HCT116 (cell line): ENCODE data around the gene LARP1. TPM values are rescaled to one million over a fixed set of nuclear protein-coding genes. Genes with fewer than 3 reads are reported as not detected.

Source experiments
- ATAC-seq: fragments of 200-7000 bp; cut with Tn5 transposase; 2 replicates; pipeline ENCODE4 v1.9.1; 2020; ENCODE audit warnings: mild to moderate bottlenecking, moderate library complexity
- BruUV-seq: library from RNA; stranded (reverse); fragments of 400-500 nt; replicated peaks from 2 replicates; lab custom pipeline; 2021; lab: Mats Ljungman, UMichigan
- CTCF ChIA-PET: fragments of 300-600 bp; sonication (Branson Sonifier 250); formaldehyde crosslinking; loops from one replicate; lab custom pipeline; 2021; ENCODE audit warnings: antibody characterized with exemption; lab: Charles Lee
- POLR2A ChIA-PET: fragments of 300-600, 350-600 bp; sonication (Branson Sonifier 250); formaldehyde crosslinking; loops from one replicate; lab custom pipeline; 2021; ENCODE audit warnings: antibody characterized with exemption; lab: Charles Lee
- RAD21 ChIA-PET, 2 experiments: fragments of 300-600 bp; sonication (Branson Sonifier 250); formaldehyde crosslinking; loops; one replicate each; lab custom pipeline; 2023; ENCODE audit warnings: low total read pairs in 2 of 2; ENCODE audit not compliant: uncharacterized antibody in 2 of 2, unreplicated experiment in 2 of 2, low non-redundant PET in 1 of 2; lab: Charles Lee
- DNase-seq: peaks from one replicate; pipeline ENCODE4 v3.0.0-alpha.2; 2010; ENCODE audit warnings: low read depth, low spot score
- H2AFZ ChIP-seq: fragments of 200-600 bp; shearing (Covaris generic), sonication (generic); 2 replicates; pipeline ENCODE4 v1.6.1; 2017; ENCODE audit warnings: low read depth, mixed run types, mixed read lengths, antibody characterized with exemption, low read length; ENCODE audit not compliant: poor library complexity, severe bottlenecking
- H3K27ac ChIP-seq: 2 replicates; pipeline ENCODE4 v1.5.1; 2012; ENCODE audit warnings: low read depth, low read length
- H3K27me3 ChIP-seq: fragments of 200-600 bp; sonication (generic); 2 replicates; pipeline ENCODE4 v1.6.1; 2016; ENCODE audit warnings: mixed run types, low read length, mixed read lengths; ENCODE audit not compliant: insufficient read depth
- H3K36me3 ChIP-seq, 2 experiments: fragments of 200-500 bp in 1 of 2; fragments of 200-600 bp in 1 of 2; sonication (Bioruptor generic) in 1 of 2; sonication (generic) in 1 of 2; 2 replicates each; pipeline versions ENCODE4 v1.5.1 to v1.6.1; 2014 to 2016; ENCODE audit warnings: low read length in 2 of 2, inconsistent platforms in 1 of 2, mixed read lengths in 1 of 2, mixed run types in 1 of 2; ENCODE audit not compliant: insufficient read depth in 2 of 2, control insufficient read depth in 1 of 2
- H3K4me1 ChIP-seq, 2 experiments: fragments of 200-600 bp in 1 of 2; sonication (generic) in 1 of 2; 2 replicates each; pipeline versions ENCODE4 v1.5.1 to v1.6.1; 2012 to 2017; ENCODE audit warnings: low read length in 2 of 2, inconsistent platforms in 1 of 2, mild to moderate bottlenecking in 1 of 2, mixed read lengths in 1 of 2, mixed run types in 1 of 2, moderate library complexity in 1 of 2; ENCODE audit not compliant: insufficient read depth in 2 of 2, control insufficient read depth in 1 of 2
- H3K4me2 ChIP-seq: fragments of 200-600 bp; sonication (generic); 2 replicates; pipeline ENCODE4 v1.6.1; 2017; ENCODE audit warnings: mixed run types, low read length, mixed read lengths
- H3K4me3 ChIP-seq, 2 experiments: fragments of 200-600 bp in 1 of 2; sonication (generic) in 1 of 2; replicated peaks in 1 of 2; 2 replicates each; pipeline ENCODE4 v1.5.1; 2011 to 2016; ENCODE audit warnings: low read length in 2 of 2, control low read depth in 1 of 2, low read depth in 1 of 2, mild to moderate bottlenecking in 1 of 2, mixed read lengths in 1 of 2, mixed run types in 1 of 2
- H3K79me2 ChIP-seq: fragments of 200-600 bp; sonication (generic); 2 replicates; pipeline ENCODE4 v1.6.1; 2017; ENCODE audit warnings: mild to moderate bottlenecking, mixed run types, low read length, moderate library complexity, mixed read lengths; ENCODE audit not compliant: insufficient read depth
- H3K9ac ChIP-seq: fragments of 200-600 bp; sonication (generic); 2 replicates; pipeline ENCODE4 v1.6.1; 2016; ENCODE audit warnings: low read length, mixed read lengths
- H3K9me2 ChIP-seq: fragments of 200-600 bp; sonication (generic), shearing (Covaris generic); 2 replicates; pipeline ENCODE4 v1.6.1; 2017; ENCODE audit warnings: mixed run types, mild to moderate bottlenecking, moderate library complexity; ENCODE audit not compliant: insufficient read depth
- H3K9me3 ChIP-seq, 2 experiments: fragments of 200-500 bp in 1 of 2; fragments of 200-600 bp in 1 of 2; sonication (Bioruptor generic) in 1 of 2; sonication (generic) in 1 of 2; 2 replicates each; pipeline ENCODE4 v1.6.1; 2014 to 2017; ENCODE audit warnings: low read length in 2 of 2, mixed read lengths in 2 of 2, inconsistent platforms in 1 of 2, low read depth in 1 of 2, mild to moderate bottlenecking in 1 of 2, mixed run types in 1 of 2, moderate library complexity in 1 of 2; ENCODE audit not compliant: control insufficient read depth in 1 of 2, insufficient read depth in 1 of 2
- H4K20me1 ChIP-seq: fragments of 200-600 bp; sonication (generic), shearing (Covaris generic); 2 replicates; pipeline ENCODE4 v1.6.1; 2017; ENCODE audit warnings: mixed run types, mild to moderate bottlenecking, moderate library complexity; ENCODE audit not compliant: insufficient read depth
- ATF3 ChIP-seq: IDR thresholded peaks from 2 replicates; pipeline ENCODE4 v1.6.1; 2012
- CEBPB ChIP-seq: IDR thresholded peaks from 2 replicates; pipeline ENCODE4 v1.6.1; 2012; ENCODE audit warnings: low read depth
- EZH2 ChIP-seq: fragments of 200-600 bp; sonication (generic); IDR thresholded peaks from 2 replicates; pipeline ENCODE4 v1.6.1; 2017; ENCODE audit warnings: antibody characterized with exemption, mixed run types
- FOSL1 ChIP-seq: IDR thresholded peaks from 2 replicates; pipeline ENCODE4 v1.6.1; 2012; ENCODE audit warnings: low read depth
- JUND ChIP-seq: IDR thresholded peaks from 2 replicates; pipeline ENCODE4 v1.6.1; 2012
- MAX ChIP-seq: IDR thresholded peaks from 2 replicates; pipeline ENCODE4 v1.6.1; 2012
- REST ChIP-seq: IDR thresholded peaks from 2 replicates; pipeline ENCODE4 v1.6.1; 2012; ENCODE audit warnings: low read depth
- SIN3A ChIP-seq: IDR thresholded peaks from 2 replicates; pipeline ENCODE4 v1.6.1; 2012; ENCODE audit warnings: low read depth
- SRF ChIP-seq: IDR thresholded peaks from 2 replicates; pipeline ENCODE4 v1.6.1; 2012; ENCODE audit warnings: low read depth
- YY1 ChIP-seq: IDR thresholded peaks from 2 replicates; pipeline ENCODE4 v1.6.1; 2011; ENCODE audit warnings: low read length, low read depth, moderate library complexity, mild to moderate bottlenecking; ENCODE audit not compliant: insufficient replicate concordance; ENCODE audit errors: extremely low read depth
- ZBTB33 ChIP-seq: IDR thresholded peaks from 2 replicates; pipeline ENCODE4 v1.6.1; 2011; ENCODE audit warnings: mild to moderate bottlenecking, low read length, moderate library complexity; ENCODE audit not compliant: insufficient replicate concordance; ENCODE audit errors: extremely low read depth
- intact Hi-C: fragments of 100-400 bp; cut with micrococcal nuclease; formaldehyde crosslinking; loops from 2 replicates; pipeline ENCODE4 v1.10.0; 2022
- microRNA counts: library from miRNA; unstranded; fragments of <30 nt; microRNA quantifications from one replicate; lab custom pipeline; 2015
- microRNA-seq: library from miRNA; unstranded; fragments of <30 nt; microRNA quantifications from one replicate; pipeline ENCODE4, GENCODE V29; 2016; ENCODE audit warnings: borderline number of aligned reads
- total RNA-seq: library from RNA; stranded (reverse); gene quantifications from one replicate; pipeline ENCODE4 v1.2.1, GENCODE V29; 2021; ENCODE audit not compliant: unreplicated experiment

The LARP1 gene
- total RNA-seq, 1 experiment from 2014 or later, result 201 TPM

- ChIA-PET POLR2A (interaction anchor here (1.0 kb wide), 1 partner anchor 10 kb away, joined by 3 read pairs; no protein-coding TSS in a partner anchor), RAD21 (no interaction called here), CTCF (no interaction called here)
- no peak overlapping the region for H3K4me3 ChIP-seq
- intact Hi-C loops, result no loop called here
- peaks cover 16 to 19% of the 10 kb centered on the region in 2 experiments; a peak in 3 of 4 replicates for H3K36me3 ChIP-seq
- H3K79me2 ChIP-seq, result peaks cover 22% of the 10 kb centered on the region
- H3K27me3 ChIP-seq, result no peaks in the 10 kb centered on the region
- H3K4me1 ChIP-seq, result no peaks in the 10 kb centered on the region
- no peaks in the 10 kb centered on the region for H3K9me3 ChIP-seq
- BruUV-seq, result no TSS peak
- TF ChIP-seq FOSL1 (no peak), REST (no peak), ZBTB33 (no peak), EZH2 (no peak), YY1 (no peak), SRF (no peak), SIN3A (no peak), MAX (no peak), ATF3 (no peak), JUND (no peak), CEBPB (no peak)
- H3K27ac ChIP-seq, result no peak overlapping the region
- DNase-seq (no peak), ATAC-seq (no peak)
- H3K9me2 ChIP-seq, result no peaks in the 10 kb centered on the region
- no peaks in the 10 kb centered on the region for H4K20me1 ChIP-seq
- H2AFZ ChIP-seq, result no peak overlapping the region
- H3K4me2 ChIP-seq, result no peak overlapping the region
- H3K9ac ChIP-seq, result no peak overlapping the region
These were observed 111.7 kb downstream of the LARP1 start for GRCh38 chr5:154866841-154867240.

MicroRNAs within 50 kb of the gene (microRNA counts, 767-probe panel; counts per million panel counts)
- not detected for microRNA hsa-miR-378h (lab: Ali Mortazavi, UCI)

Small RNAs within 50 kb of the gene (microRNA-seq; reads per million reads assigned to microRNA genes)
- gene MIR378H, result not detected

Other genes starting within 250 kb of the LARP1 start
- 0.22 TPM for gene FAXDC2, start 95.2 kb downstream of the LARP1 start, total RNA-seq
- gene CNOT8, start 103.2 kb downstream of the LARP1 start, total RNA-seq, result 45.0 TPM
- gene GEMIN5, start 182.8 kb downstream of the LARP1 start, total RNA-seq, result 35.9 TPM
- gene MRPL22, start 185.7 kb downstream of the LARP1 start, total RNA-seq, result 68.3 TPM